CD8-positive, alpha-beta memory T cell (primary cell): ENCODE results near the gene ZNF225. TPM values are rescaled to one million over a fixed set of nuclear protein-coding genes. Genes with fewer than 3 reads are reported as not detected.

Source experiments
- CTCF ChIA-PET: fragments of 350-600 bp; sonication (Branson Sonifier 250); formaldehyde crosslinking; loops from one replicate; lab custom pipeline; 2021; ENCODE audit warnings: antibody characterized with exemption; lab: Charles Lee
- POLR2A ChIA-PET: fragments of 350-600 bp; sonication (Branson Sonifier 250); formaldehyde crosslinking; loops from one replicate; lab custom pipeline; 2021; ENCODE audit warnings: antibody characterized with exemption; lab: Charles Lee
- DNase-seq, 5 donors: peaks; one replicate each; pipeline versions ENCODE4 v3.0.0 to v3.0.0-alpha.2; 2020 to 2022; ENCODE audit warnings: mixed read lengths in 1 of 5
- H3K27ac ChIP-seq: one replicate; pipeline ENCODE4 v1.7.0; 2013; ENCODE audit warnings: low read depth, mild to moderate bottlenecking, low read length, moderate library complexity
- H3K27me3 ChIP-seq: 2 replicates; pipeline ENCODE4 v1.7.0; 2013; ENCODE audit warnings: low read length, mild to moderate bottlenecking; ENCODE audit not compliant: insufficient read depth, poor library complexity, severe bottlenecking
- H3K36me3 ChIP-seq: 2 replicates; pipeline ENCODE4 v1.7.0; 2013; ENCODE audit warnings: mild to moderate bottlenecking, low read length, moderate library complexity; ENCODE audit not compliant: insufficient read depth
- H3K4me1 ChIP-seq: 2 replicates; pipeline ENCODE4 v1.7.0; 2013; ENCODE audit warnings: mild to moderate bottlenecking, low read length, moderate library complexity; ENCODE audit not compliant: insufficient read depth
- H3K4me3 ChIP-seq: 2 replicates; pipeline ENCODE4 v1.7.0; 2013; ENCODE audit warnings: mild to moderate bottlenecking, low read length
- H3K9me3 ChIP-seq: 2 replicates; pipeline ENCODE4 v1.7.0; 2013; ENCODE audit warnings: mild to moderate bottlenecking, low read length
- H3K27ac Mint-ChIP-seq, 8 donors: one replicate each; pipeline ENCODE4 v1.8.0; 2020 to 2021; ENCODE audit warnings: mixed read lengths in 8 of 8, mild to moderate bottlenecking in 6 of 8, inconsistent platforms in 3 of 8, moderate library complexity in 3 of 8
- H3K27me3 Mint-ChIP-seq, 2 donors: one replicate each; pipeline ENCODE4 v1.8.0; 2020 to 2021; ENCODE audit warnings: mixed read lengths in 2 of 2, mild to moderate bottlenecking in 1 of 2, moderate library complexity in 1 of 2
- H3K36me3 Mint-ChIP-seq, 3 donors: one replicate each; pipeline ENCODE4 v1.8.0; 2020 to 2021; ENCODE audit warnings: mixed read lengths in 3 of 3, inconsistent platforms in 1 of 3, mild to moderate bottlenecking in 1 of 3
- H3K4me1 Mint-ChIP-seq, 3 donors: one replicate each; pipeline ENCODE4 v1.8.0; 2020 to 2021; ENCODE audit warnings: mixed read lengths in 3 of 3, inconsistent platforms in 1 of 3, mild to moderate bottlenecking in 1 of 3
- H3K4me3 Mint-ChIP-seq, 7 donors: one replicate each; pipeline ENCODE4 v1.8.0; 2020 to 2021; ENCODE audit warnings: mixed read lengths in 7 of 7, mild to moderate bottlenecking in 6 of 7, moderate library complexity in 4 of 7, inconsistent platforms in 2 of 7
- H3K9me3 Mint-ChIP-seq, 5 donors: one replicate each; pipeline ENCODE4 v1.8.0; 2020 to 2022; ENCODE audit warnings: mixed read lengths in 5 of 5, mild to moderate bottlenecking in 3 of 5, moderate library complexity in 2 of 5, inconsistent platforms in 1 of 5
- polyA plus RNA-seq: library from polyadenylated mRNA; unstranded; fragments of 300-500 nt; fragmentation: Illumina TruSeq; gene quantifications from one replicate; pipeline ENCODE4 v1.2.3, GENCODE V29; 2021
- total RNA-seq, 2 experiments: library from RNA; stranded (reverse); gene quantifications; one replicate each; pipeline ENCODE4 v1.2.3, GENCODE V29; 2021

Gene ZNF225
- total and polyA plus RNA-seq, 3 experiments from 2014 or later, result 3.3 to 3.6 (median 3.5) TPM

DNA sequence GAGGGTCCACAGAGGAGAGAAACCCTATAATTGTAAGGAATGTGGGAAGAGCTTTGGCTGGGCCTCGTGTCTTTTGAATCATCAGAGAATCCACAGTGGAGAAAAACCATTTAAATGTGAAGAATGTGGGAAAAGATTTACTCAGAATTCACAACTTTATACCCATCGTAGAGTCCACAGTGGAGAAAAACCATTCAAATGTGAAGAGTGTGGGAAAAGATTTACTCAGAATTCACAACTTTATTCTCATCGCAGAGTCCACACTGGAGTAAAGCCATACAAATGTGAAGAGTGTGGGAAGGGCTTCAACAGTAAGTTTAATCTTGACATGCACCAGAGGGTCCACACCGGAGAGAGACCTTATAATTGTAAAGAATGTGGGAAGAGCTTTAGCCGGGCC is 18.8 kb downstream of the ZNF225 start:
- Mint-ChIP-seq H3K4me3 (no peak overlapping the region), H3K4me1 (no peaks in the 10 kb centered on the region), H3K9me3 (peaks cover 25 to 63% (median 43%) of the 10 kb centered on the region in 5 donors), H3K27me3 (peaks cover 0 to 2% of the 10 kb centered on the region in 2 donors), H3K27ac (no peak overlapping the region), H3K36me3 (peaks cover 20 to 34% (median 26%) of the 10 kb centered on the region in 3 donors)
- H3K4me3 ChIP-seq, result no peak overlapping the region
- ChIA-PET POLR2A (interaction anchor here (0.7 kb wide), 1 partner anchor 10 kb away, joined by 3 read pairs; no protein-coding TSS in a partner anchor), CTCF (no interaction called here)
- no peak for DNase-seq
- no peaks in the 10 kb centered on the region for H3K27me3 ChIP-seq
- peaks cover 22% of the 10 kb centered on the region for H3K36me3 ChIP-seq
- no peak overlapping the region for H3K27ac ChIP-seq
- H3K9me3 ChIP-seq, result peaks cover 17% of the 10 kb centered on the region
- no peaks in the 10 kb centered on the region for H3K4me1 ChIP-seq

DNA sequence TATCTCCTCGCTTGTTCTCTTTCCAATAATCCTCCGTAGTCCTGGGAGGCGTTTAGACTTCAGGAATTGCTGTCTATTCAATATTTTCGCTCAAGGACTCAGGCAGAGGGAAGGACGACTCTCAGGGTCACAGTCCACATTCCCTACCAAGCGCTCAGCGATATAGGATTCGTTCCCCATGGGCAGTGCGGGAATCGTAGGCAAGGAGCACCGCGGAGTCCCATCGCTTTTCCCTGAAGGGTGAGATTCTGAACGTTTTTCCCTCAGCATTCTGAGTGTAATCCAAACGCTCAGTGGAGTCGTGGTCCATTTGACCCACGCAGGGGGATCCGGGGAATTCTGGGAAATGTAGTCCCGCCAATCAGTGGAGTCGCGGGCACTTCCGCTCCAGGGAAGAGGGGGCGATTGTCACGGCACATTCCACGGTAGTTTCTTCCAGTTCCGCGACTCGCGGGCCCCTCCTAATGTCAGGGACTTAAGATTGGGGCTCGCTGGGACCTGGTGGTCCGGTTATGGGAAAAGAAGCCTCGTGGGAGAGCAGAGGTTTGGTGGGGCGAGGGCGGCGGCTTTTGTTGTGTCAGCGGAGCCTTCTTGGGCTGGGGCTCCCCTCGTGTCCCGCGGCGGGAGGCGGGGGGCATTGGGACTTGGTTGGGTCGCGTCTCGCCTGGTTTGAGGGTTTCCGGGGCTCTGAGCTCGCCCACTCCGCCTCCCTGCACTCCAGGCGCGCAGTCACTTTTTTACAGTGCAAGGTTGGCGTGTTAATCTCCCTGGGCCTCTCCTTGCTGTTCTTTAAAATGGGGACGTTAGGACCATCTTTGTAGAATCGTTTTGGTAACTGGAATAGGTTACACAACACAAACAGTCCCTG is 28.2 kb downstream of the ZNF225 start, which contains the start of gene ZNF234:
TSS of gene ZNF234 (plus strand) at position 364 of the 868 bp plus-strand sequence. CDS start 3,079 bp downstream, outside the sequence.
- Histone ChIP-seq H3K36me3 (peaks cover 11% of the 10 kb centered on the region), H3K27ac (peak within 1 kb of the TSS; percentile 5), H3K27me3 (no peaks in the 10 kb centered on the region), H3K4me1 (peaks cover 16% of the 10 kb centered on the region), H3K9me3 (no peaks in the 10 kb centered on the region), H3K4me3 (peak within 1 kb of the TSS; percentile 74)
- Mint-ChIP-seq H3K27ac (peak within 1 kb of the TSS; percentile 40 to 99 (median 86)), H3K4me3 (peak within 1 kb of the TSS; percentile 94 to 97 (median 95)), H3K4me1 (peaks cover 21 to 36% (median 30%) of the 10 kb centered on the region in 3 donors), H3K36me3 (peaks cover 23 to 44% (median 37%) of the 10 kb centered on the region in 3 donors), H3K9me3 (peaks cover 0 to 9% (median 2%) of the 10 kb centered on the region in 5 donors), H3K27me3 (peaks cover 0 to 2% of the 10 kb centered on the region in 2 donors)
- ChIA-PET CTCF (no interaction called here), POLR2A (interaction anchor here (0.6 kb wide), 1 partner anchor 9 kb away, joined by 3 read pairs; no protein-coding TSS in a partner anchor)
- DNase-seq, result peak; percentile 46 to 77 (median 65)

DNA sequence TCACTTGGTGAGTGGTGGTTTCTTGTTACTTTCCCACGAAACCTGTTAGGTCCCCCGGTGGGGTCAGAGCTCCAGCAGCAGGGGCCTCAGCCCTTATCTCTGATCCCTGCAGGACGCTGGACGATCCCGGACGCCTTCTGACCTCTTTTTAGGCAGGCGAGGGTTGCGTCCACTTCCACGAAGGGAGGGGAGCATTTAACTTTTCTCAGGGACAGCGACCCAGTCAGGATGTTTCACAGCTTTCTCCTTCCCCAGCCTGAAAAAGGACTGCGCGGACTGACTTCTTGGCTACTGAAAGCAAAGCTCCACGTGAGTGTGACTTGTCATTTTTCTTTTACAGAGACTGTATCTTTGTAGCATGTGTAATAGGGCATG is 28.8 kb downstream of the ZNF225 start:
- H3K27ac ChIP-seq, result no peak overlapping the region
- H3K27me3 ChIP-seq, result no peaks in the 10 kb centered on the region
- peak overlapping the region; percentile 74 for H3K4me3 ChIP-seq
- H3K9me3 ChIP-seq, result no peaks in the 10 kb centered on the region
- H3K27me3 Mint-ChIP-seq, result no peaks in the 10 kb centered on the region
- H3K4me1 Mint-ChIP-seq, result peaks cover 21 to 36% (median 30%) of the 10 kb centered on the region in 3 donors
- peak overlapping the region; percentile 40 to 99 (median 86) for H3K27ac Mint-ChIP-seq
- DNase-seq, result no peak
- CTCF ChIA-PET, result no interaction called here
- H3K36me3 Mint-ChIP-seq, result peaks cover 24 to 41% (median 40%) of the 10 kb centered on the region in 3 donors
- H3K4me3 Mint-ChIP-seq, result peak overlapping the region; percentile 94 to 97 (median 95)
- H3K9me3 Mint-ChIP-seq, result peaks cover 0 to 9% (median 2%) of the 10 kb centered on the region in 5 donors
- POLR2A ChIA-PET, result interaction anchor here (0.6 kb wide), 1 partner anchor 10 kb away, joined by 3 read pairs; no protein-coding TSS in a partner anchor
- H3K4me1 ChIP-seq, result peaks cover 16% of the 10 kb centered on the region
- H3K36me3 ChIP-seq, result peaks cover 11% of the 10 kb centered on the region

- Mint-ChIP-seq H3K4me3 (no peak overlapping the region), H3K36me3 (peaks cover 65 to 93% (median 90%) of the 10 kb centered on the region in 3 donors), H3K27ac (no peak overlapping the region), H3K4me1 (no peaks in the 10 kb centered on the region), H3K9me3 (peaks cover 11 to 48% (median 20%) of the 10 kb centered on the region in 5 donors), H3K27me3 (no peaks in the 10 kb centered on the region)
- CTCF ChIA-PET, result no interaction called here
- Histone ChIP-seq H3K4me3 (no peak overlapping the region), H3K4me1 (no peaks in the 10 kb centered on the region), H3K36me3 (peaks cover 35% of the 10 kb centered on the region), H3K27ac (no peak overlapping the region), H3K9me3 (no peaks in the 10 kb centered on the region), H3K27me3 (no peaks in the 10 kb centered on the region)
- no peak for DNase-seq
- POLR2A ChIA-PET, result no interaction called here
Observed at GRCh38 chr19:44149776-44150175, 36.6 kb downstream of the ZNF225 start.

- ChIA-PET POLR2A (no interaction called here), CTCF (no interaction called here)
- H3K27me3 Mint-ChIP-seq, result no peaks in the 10 kb centered on the region
- peaks cover 18 to 52% (median 33%) of the 10 kb centered on the region in 5 donors for H3K9me3 Mint-ChIP-seq
- no peaks in the 10 kb centered on the region for H3K27me3 ChIP-seq
- no peak overlapping the region for H3K27ac Mint-ChIP-seq
- DNase-seq, result no peak
- no peak overlapping the region for H3K4me3 ChIP-seq
- H3K4me1 Mint-ChIP-seq, result no peaks in the 10 kb centered on the region
- peaks cover 7% of the 10 kb centered on the region for H3K9me3 ChIP-seq
- peaks cover 37% of the 10 kb centered on the region for H3K36me3 ChIP-seq
- no peak overlapping the region for H3K4me3 Mint-ChIP-seq
- H3K27ac ChIP-seq, result no peak overlapping the region
- H3K4me1 ChIP-seq, result no peaks in the 10 kb centered on the region
- H3K36me3 Mint-ChIP-seq, result peaks cover 59 to 88% (median 86%) of the 10 kb centered on the region in 3 donors
Observed at GRCh38 chr19:44151491-44151890, 38.3 kb downstream of the ZNF225 start.

GRCh38 chr19:44156475-44156874 is 43.3 kb downstream of the ZNF225 start:
- Mint-ChIP-seq H3K36me3 (peaks cover 50 to 64% (median 61%) of the 10 kb centered on the region in 3 donors), H3K27me3 (no peaks in the 10 kb centered on the region), H3K4me1 (no peaks in the 10 kb centered on the region), H3K27ac (no peak overlapping the region), H3K9me3 (peaks cover 37 to 84% (median 77%) of the 10 kb centered on the region in 5 donors), H3K4me3 (no peak overlapping the region)
- ChIA-PET POLR2A (no interaction called here), CTCF (no interaction called here)
- Histone ChIP-seq H3K9me3 (peaks cover 29% of the 10 kb centered on the region), H3K27ac (no peak overlapping the region), H3K4me3 (peak overlapping the region; percentile 3), H3K36me3 (peaks cover 22% of the 10 kb centered on the region), H3K27me3 (no peaks in the 10 kb centered on the region), H3K4me1 (no peaks in the 10 kb centered on the region)
- no peak for DNase-seq

- peaks cover 18% of the 10 kb centered on the region for H3K36me3 ChIP-seq
- H3K27me3 ChIP-seq, result no peaks in the 10 kb centered on the region
- no peaks in the 10 kb centered on the region for H3K27me3 Mint-ChIP-seq
- POLR2A ChIA-PET, result interaction anchor here (0.7 to 2.0 kb wide), 2 partner anchors 23 to 49 kb away, joined by 3 to 6 read pairs; partner anchors contain the start of gene ZNF227
- no peak for DNase-seq
- H3K9me3 ChIP-seq, result peaks cover 8% of the 10 kb centered on the region
- H3K4me3 Mint-ChIP-seq, result peak overlapping the region in 1 of 7 donors; percentile 34
- no peak overlapping the region for H3K27ac Mint-ChIP-seq
- no peak overlapping the region for H3K27ac ChIP-seq
- H3K9me3 Mint-ChIP-seq, result peaks cover 35 to 82% (median 57%) of the 10 kb centered on the region in 5 donors
- H3K36me3 Mint-ChIP-seq, result peaks cover 19 to 41% (median 39%) of the 10 kb centered on the region in 3 donors
- CTCF ChIA-PET, result no interaction called here
- peak overlapping the region; percentile 74 for H3K4me3 ChIP-seq
- peaks cover 33 to 42% (median 42%) of the 10 kb centered on the region in 3 donors for H3K4me1 Mint-ChIP-seq
- H3K4me1 ChIP-seq, result peaks cover 16% of the 10 kb centered on the region
Observed at GRCh38 chr19:44163789-44164188, 50.6 kb downstream of the ZNF225 start.
